ENCODE results near the gene ZFP64. TPM values are rescaled to one million over a fixed set of nuclear protein-coding genes. Genes with fewer than 3 reads are reported as not detected.
"Not testable (repeated sequence)": the region's sequence is repeated elsewhere in the genome, so short reads cannot be mapped to it uniquely, and the experiment has no call there.

The ZFP64 gene
- total RNA-seq, 1 donor from 2014 or later, result 3.4 TPM

DNA sequence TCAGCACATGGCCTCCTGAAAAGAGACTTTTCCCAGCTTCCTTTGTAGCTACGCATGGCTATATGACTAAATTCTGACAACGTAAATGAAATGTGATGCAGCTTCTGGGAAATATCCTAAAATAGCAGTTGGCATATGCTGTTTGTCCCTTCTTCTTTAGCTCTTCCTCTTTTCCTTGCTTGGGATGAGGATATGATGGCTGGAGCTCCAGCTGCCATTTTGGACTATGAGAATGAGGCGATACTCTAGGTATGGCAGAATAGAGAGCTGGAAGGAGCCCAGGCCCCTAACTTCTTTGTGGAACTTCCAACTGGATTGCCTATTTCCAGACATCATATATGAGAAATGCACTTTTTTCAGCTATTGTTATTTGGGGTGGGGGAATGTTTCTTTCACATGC lies 5.3 kb upstream of the ZFP64 start:
- H3K27me3 ChIP-seq, result no peaks in the 10 kb centered on the region
- peaks cover 0 to 5% of the 10 kb centered on the region in 2 donors for H3K4me1 ChIP-seq
- no peaks in the 10 kb centered on the region for H3K9me3 ChIP-seq
- intact Hi-C loops (cut with DNase I), result no loop called here
- no peak overlapping the region for H3K4me3 ChIP-seq
- TF ChIP-seq, protein P1, sequence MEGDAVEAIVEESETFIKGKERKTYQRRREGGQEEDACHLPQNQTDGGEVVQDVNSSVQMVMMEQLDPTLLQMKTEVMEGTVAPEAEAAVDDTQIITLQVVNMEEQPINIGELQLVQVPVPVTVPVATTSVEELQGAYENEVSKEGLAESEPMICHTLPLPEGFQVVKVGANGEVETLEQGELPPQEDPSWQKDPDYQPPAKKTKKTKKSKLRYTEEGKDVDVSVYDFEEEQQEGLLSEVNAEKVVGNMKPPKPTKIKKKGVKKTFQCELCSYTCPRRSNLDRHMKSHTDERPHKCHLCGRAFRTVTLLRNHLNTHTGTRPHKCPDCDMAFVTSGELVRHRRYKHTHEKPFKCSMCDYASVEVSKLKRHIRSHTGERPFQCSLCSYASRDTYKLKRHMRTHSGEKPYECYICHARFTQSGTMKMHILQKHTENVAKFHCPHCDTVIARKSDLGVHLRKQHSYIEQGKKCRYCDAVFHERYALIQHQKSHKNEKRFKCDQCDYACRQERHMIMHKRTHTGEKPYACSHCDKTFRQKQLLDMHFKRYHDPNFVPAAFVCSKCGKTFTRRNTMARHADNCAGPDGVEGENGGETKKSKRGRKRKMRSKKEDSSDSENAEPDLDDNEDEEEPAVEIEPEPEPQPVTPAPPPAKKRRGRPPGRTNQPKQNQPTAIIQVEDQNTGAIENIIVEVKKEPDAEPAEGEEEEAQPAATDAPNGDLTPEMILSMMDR (IDR thresholded peaks at IDR 0.05), result no peak
- H3K36me3 ChIP-seq, result no peaks in the 10 kb centered on the region
- DNase-seq (ENCODE audit: low spot score in 2 of 2), result no peak
- H3K27ac ChIP-seq, result no peak overlapping the region

DNA sequence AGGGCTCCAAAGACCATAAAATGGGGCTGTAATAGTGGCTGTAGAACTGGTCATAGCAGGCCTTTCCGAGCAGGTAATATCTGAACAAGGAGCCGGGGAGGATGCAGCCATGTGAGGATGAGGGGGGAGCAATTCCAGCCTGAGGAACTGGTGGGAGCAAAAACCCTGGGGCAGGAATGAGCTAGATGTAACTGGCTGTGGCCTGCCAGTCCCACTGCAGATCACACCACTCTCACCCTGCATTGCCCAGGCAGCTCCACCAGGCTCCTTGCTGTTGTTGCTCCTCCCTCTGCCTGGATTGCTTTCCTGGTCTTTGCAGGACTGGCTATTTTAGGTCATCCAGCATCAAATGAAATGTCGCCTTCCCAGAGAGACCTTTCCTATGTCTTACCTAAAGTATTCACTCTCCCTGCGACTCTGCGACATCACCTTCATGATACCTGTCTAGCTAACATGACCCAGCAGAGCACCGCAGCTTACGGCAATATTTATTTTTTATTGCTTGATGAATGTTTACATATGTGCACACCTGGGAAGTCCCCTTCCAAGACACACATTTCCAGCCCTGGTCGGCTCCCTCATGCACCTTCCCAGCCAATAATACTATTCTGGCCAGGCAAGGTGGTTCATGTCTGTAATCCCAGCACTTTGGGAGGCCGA lies 2.4 kb upstream of the ZFP64 start:
- H3K9me3 ChIP-seq, result no peaks in the 10 kb centered on the region
- TF ChIP-seq, protein P1 (IDR thresholded peaks at IDR 0.05), result no peak
- H3K27ac ChIP-seq, result no peak overlapping the region
- no peaks in the 10 kb centered on the region for H3K36me3 ChIP-seq
- intact Hi-C loops (cut with DNase I), result loop anchor here (5.0 kb wide), 1 partner anchor 442 kb away; no protein-coding TSS in a partner anchor
- H3K4me1 ChIP-seq, result peaks cover 0 to 5% of the 10 kb centered on the region in 2 donors
- no peak for DNase-seq (ENCODE audit: low spot score in 2 of 2)
- H3K4me3 ChIP-seq, result no peak overlapping the region
- no peaks in the 10 kb centered on the region for H3K27me3 ChIP-seq

DNA sequence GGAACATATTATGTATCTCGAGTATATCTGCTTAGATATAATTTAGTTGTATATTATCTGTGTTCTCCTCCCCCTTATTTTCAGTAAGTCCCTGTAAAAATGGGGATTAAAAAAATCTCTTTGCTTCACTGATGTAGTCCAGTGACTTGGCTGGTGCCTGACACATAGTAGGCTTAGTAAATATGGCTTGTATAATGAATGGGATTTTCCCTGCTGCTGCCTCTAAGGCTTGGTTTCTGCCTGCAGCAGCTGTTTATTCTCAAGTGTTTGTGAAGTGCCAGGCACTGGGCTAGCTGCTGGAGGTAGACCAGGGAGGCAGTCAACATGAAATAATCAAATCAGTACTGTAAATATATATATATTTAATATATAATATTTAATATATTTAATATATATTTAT lies 1.6 kb upstream of the ZFP64 start:
- H3K4me1 ChIP-seq, result peaks cover 0 to 5% of the 10 kb centered on the region in 2 donors
- no peak overlapping the region for H3K27ac ChIP-seq
- H3K36me3 ChIP-seq, result no peaks in the 10 kb centered on the region
- no peak overlapping the region for H3K4me3 ChIP-seq
- intact Hi-C loops (cut with DNase I), result loop anchor here (5.0 kb wide), 1 partner anchor 441 kb away; no protein-coding TSS in a partner anchor
- no peak for DNase-seq (ENCODE audit: low spot score in 2 of 2)
- TF ChIP-seq, protein P1 (IDR thresholded peaks at IDR 0.05), result no peak
- no peaks in the 10 kb centered on the region for H3K27me3 ChIP-seq
- no peaks in the 10 kb centered on the region for H3K9me3 ChIP-seq

DNA sequence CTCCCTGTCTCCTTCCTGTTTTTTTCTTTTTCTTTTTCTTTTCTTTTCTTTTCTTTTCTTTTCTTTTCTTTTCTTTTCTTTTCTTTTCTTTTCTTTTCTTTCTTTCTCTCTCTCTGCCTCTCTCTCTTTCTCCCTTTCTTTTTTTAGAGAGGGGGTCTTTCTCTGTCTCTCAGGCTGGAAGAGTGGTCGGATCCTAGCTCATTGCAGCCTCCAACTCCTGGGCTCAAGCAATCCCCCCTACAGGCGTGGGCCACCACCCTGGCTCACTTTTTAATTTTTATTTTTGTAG lies 1.1 kb upstream of the ZFP64 start:
- H3K4me1 ChIP-seq; H3K9me3 ChIP-seq; DNase-seq (ENCODE audit: low spot score in 2 of 2); H3K36me3 ChIP-seq; H3K27me3 ChIP-seq: not testable (repeated sequence)
- peak overlapping the region in 1 of 2 donors; percentile 79 for H3K27ac ChIP-seq
- peak overlapping the region in 1 of 2 donors; percentile 96 for H3K4me3 ChIP-seq
- intact Hi-C loops (cut with DNase I), result loop anchor here (5.0 kb wide), 1 partner anchor 440 kb away; no protein-coding TSS in a partner anchor

DNA sequence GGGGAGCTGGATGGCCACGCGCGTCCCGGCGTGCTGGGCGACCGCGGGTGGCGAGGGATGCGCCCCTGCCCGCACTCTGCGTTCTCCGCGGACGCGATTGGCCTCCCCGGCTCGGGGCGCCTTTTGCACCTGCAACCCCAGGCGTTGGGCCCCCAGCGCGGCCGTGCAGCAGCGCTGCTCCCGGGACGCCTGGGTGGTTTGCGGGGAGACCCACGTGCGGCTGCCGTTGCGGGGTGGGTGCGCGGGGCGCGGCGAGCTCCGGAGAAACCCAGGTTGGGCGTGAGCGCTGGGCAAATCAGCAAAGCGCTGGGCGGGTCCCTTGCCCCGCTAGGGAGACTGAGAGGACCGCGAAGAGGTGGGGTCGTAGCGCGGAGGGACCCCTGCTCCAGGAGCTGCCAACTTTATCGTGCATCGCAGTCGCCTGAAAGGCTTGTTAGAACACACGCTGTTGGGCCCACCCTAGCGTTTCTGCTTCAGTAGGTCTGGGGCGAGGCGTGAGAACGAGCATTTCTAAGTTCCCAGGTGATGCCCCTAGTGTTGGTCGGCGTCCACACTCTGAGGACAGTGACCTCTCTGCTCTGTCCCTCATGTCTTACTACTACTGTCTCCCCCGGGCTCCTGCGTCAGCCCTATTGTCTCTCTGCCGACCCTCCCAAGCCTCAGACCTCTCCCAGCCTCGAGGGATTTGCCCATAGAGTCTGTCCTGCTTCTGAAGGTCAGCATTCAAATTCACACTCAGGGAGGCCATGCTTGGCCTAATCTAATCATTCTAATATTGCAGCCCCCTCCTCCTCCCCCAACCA lies 538 bp upstream of the ZFP64 start:
- TF ChIP-seq, protein P1 (IDR thresholded peaks at IDR 0.05), result no peak
- Histone ChIP-seq H3K4me1 (peaks cover 0 to 5% of the 10 kb centered on the region in 2 donors), H3K9me3 (no peaks in the 10 kb centered on the region), H3K4me3 (peak overlapping the region; percentile 78 to 96), H3K27me3 (no peaks in the 10 kb centered on the region), H3K27ac (peak overlapping the region; percentile 74 to 79), H3K36me3 (no peaks in the 10 kb centered on the region)
- no peak for DNase-seq (ENCODE audit: low spot score in 2 of 2)
- intact Hi-C loops (cut with DNase I), result loop anchor here (5.0 kb wide), 1 partner anchor 440 kb away; no protein-coding TSS in a partner anchor

Data from ascending aorta (tissue), 2 donors.